Keratinocyte (primary cell): ENCODE measurements around the gene PIK3CA. TPM values are rescaled to one million over a fixed set of nuclear protein-coding genes. Genes with fewer than 3 reads are reported as not detected.

Source experiments
- DNase-seq: peaks from one replicate; pipeline ENCODE4 v3.0.0-alpha.2; 2011; ENCODE audit warnings: low read depth, missing footprints, low spot score
- FAIRE-seq: peaks from 2 replicates; lab custom pipeline; 2011; peaks lifted over from hg19 to GRCh38; lab: Jason Lieb, UNC
- H2AFZ ChIP-seq: 2 replicates; pipeline ENCODE4 v1.6.0; 2012; ENCODE audit warnings: low read length, control low read depth, inconsistent platforms; ENCODE audit not compliant: control insufficient read depth
- H3K27ac ChIP-seq: 2 replicates; pipeline ENCODE4 v1.5.1; 2011; ENCODE audit warnings: low read length; ENCODE audit not compliant: control insufficient read depth, insufficient read depth
- H3K27me3 ChIP-seq: 3 replicates; pipeline ENCODE4 v1.6.0; 2011; ENCODE audit warnings: low read length; ENCODE audit not compliant: control insufficient read depth, insufficient read depth; ENCODE audit errors: extremely low read depth
- H3K36me3 ChIP-seq, 2 experiments: 2 replicates in 1 of 2; 3 replicates in 1 of 2; pipeline ENCODE4 v1.5.1; 2011; ENCODE audit warnings: low read length in 2 of 2, mild to moderate bottlenecking in 1 of 2; ENCODE audit not compliant: control insufficient read depth in 2 of 2, insufficient read depth in 2 of 2; ENCODE audit errors: extremely low read depth in 1 of 2
- H3K4me1 ChIP-seq: 3 replicates; pipeline ENCODE4 v1.5.1; 2011; ENCODE audit warnings: low read length; ENCODE audit not compliant: control insufficient read depth, insufficient read depth; ENCODE audit errors: extremely low read depth
- H3K4me2 ChIP-seq: 3 replicates; pipeline ENCODE4 v1.6.0; 2011; ENCODE audit warnings: low read depth, low read length; ENCODE audit not compliant: control insufficient read depth, insufficient read depth; ENCODE audit errors: extremely low read depth
- H3K4me3 ChIP-seq, 3 experiments: fragments of 200-600 bp in 1 of 3; sonication (generic) in 1 of 3; 2 replicates in 2 of 3; 3 replicates in 1 of 3; pipeline ENCODE4 v1.5.1; 2011 to 2016; ENCODE audit warnings: low read length in 3 of 3, mild to moderate bottlenecking in 3 of 3, control low read depth in 2 of 3, inconsistent platforms in 1 of 3, low read depth in 1 of 3, mixed read lengths in 1 of 3, mixed run types in 1 of 3, moderate library complexity in 1 of 3; ENCODE audit not compliant: control insufficient read depth in 2 of 3, insufficient read depth in 2 of 3; ENCODE audit errors: extremely low read depth in 1 of 3
- H3K79me2 ChIP-seq: 2 replicates; pipeline ENCODE4 v1.6.0; 2012; ENCODE audit warnings: low read length; ENCODE audit not compliant: control insufficient read depth, insufficient read depth
- H3K9ac ChIP-seq: 3 replicates; pipeline ENCODE4 v1.6.0; 2011; ENCODE audit warnings: low read length; ENCODE audit not compliant: control insufficient read depth, insufficient read depth; ENCODE audit errors: extremely low read depth
- H3K9me1 ChIP-seq: 3 replicates; pipeline ENCODE4 v1.6.0; 2011; ENCODE audit warnings: low read length; ENCODE audit not compliant: control insufficient read depth, insufficient read depth; ENCODE audit errors: extremely low read depth
- H3K9me3 ChIP-seq: 2 replicates; pipeline ENCODE4 v1.5.1; 2012; ENCODE audit warnings: low read depth, low read length; ENCODE audit not compliant: control insufficient read depth
- H4K20me1 ChIP-seq: 3 replicates; pipeline ENCODE4 v1.6.0; 2011; ENCODE audit warnings: low read length; ENCODE audit not compliant: control insufficient read depth, insufficient read depth; ENCODE audit errors: extremely low read depth
- CTCF ChIP-seq, 3 experiments: IDR thresholded peaks in 1 of 3; conservative IDR thresholded peaks in 1 of 3; optimal IDR thresholded peaks in 1 of 3; 2 replicates in 2 of 3; 3 replicates in 1 of 3; pipeline versions ENCODE3 to v1.5.1; 2011; ENCODE audit warnings: low read length in 3 of 3, mild to moderate bottlenecking in 3 of 3, moderate library complexity in 2 of 3, control low read depth in 1 of 3, inconsistent platforms in 1 of 3; ENCODE audit not compliant: insufficient read depth in 2 of 3; ENCODE audit errors: extremely low read depth in 1 of 3
- EZH2 ChIP-seq: IDR thresholded peaks from one replicate; pipeline ENCODE4 v1.6.1; 2012; ENCODE audit warnings: inconsistent platforms, mild to moderate bottlenecking, low read length, moderate library complexity
- dilution Hi-C: fragments of 300-500 bp; cut with MboI; formaldehyde crosslinking; loops from one replicate; pipeline ENCODE4 v1.7.0; 2020; ENCODE audit warnings: low sequenced_read_pairs; ENCODE audit not compliant: extremely low pct_ligation_motif_present
- polyA plus RNA-seq, 5 experiments: library from polyadenylated mRNA; depleted of rRNA in 3 of 5; stranded (reverse) in 3 of 5; stranded (forward) in 1 of 5; unstranded in 1 of 5; fragments of >200 nt; gene quantifications; 1 replicate in 1 of 5; 2 replicates in 3 of 5; 3 replicates in 1 of 5; pipeline versions ENCODE4 v1.2.1 to v1.2.3, GENCODE V29; 2011 to 2012; ENCODE audit warnings: missing spikeins in 2 of 5, low read depth in 1 of 5, low replicate concordance in 1 of 5

Gene PIK3CA
- polyA plus RNA-seq, 1 donor (not counting 4 experiments of a cell fraction or from before 2014, with no cell fraction given) = 12.0 TPM

DNA sequence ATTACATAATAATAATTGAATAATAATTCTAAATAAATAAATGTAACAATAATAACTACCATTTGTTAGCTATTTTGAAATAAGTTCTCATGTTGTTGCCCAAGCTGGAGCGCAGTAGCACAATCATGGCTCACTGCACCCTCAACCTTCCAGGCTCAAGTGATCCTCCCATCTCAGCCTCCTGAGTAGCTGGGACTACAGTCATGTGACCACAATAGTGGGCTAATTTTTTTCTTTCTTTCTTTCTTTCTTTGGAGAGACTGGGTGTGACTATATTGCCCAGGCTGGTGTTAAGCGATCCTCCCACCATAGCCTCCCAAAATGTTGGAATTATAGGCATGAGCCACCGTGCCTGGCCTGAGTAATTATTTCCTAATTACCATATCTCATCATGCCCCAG, 133.7 kb downstream of the PIK3CA start:
- Histone ChIP-seq H3K4me1 (no peaks in the 10 kb centered on the region), H3K9me3 (no peaks in the 10 kb centered on the region), H3K27me3 (no peaks in the 10 kb centered on the region), H3K4me2 (no peak overlapping the region), H3K79me2 (no peaks in the 10 kb centered on the region), H3K9ac (no peak overlapping the region), H2AFZ (no peak overlapping the region), H3K9me1 (no peaks in the 10 kb centered on the region), H3K27ac (no peak overlapping the region), H4K20me1 (no peaks in the 10 kb centered on the region), H3K36me3 (no peaks in the 10 kb centered on the region), H3K4me3 (no peak overlapping the region)
- dilution Hi-C loops = no loop called here
- no peak for DNase-seq
- no peak for TF ChIP-seq EZH2
- TF ChIP-seq CTCF (optimal IDR thresholded peaks at IDR 0.05 in 1 of 3, IDR thresholded peaks at IDR 0.05 in 1 of 3, conservative IDR thresholded peaks at IDR 0.05 in 1 of 3; ENCODE audit: extremely low read depth in 1 of 3, insufficient read depth in 2 of 3, low read length in 3 of 3) = no peak
- FAIRE-seq = no peak

DNA sequence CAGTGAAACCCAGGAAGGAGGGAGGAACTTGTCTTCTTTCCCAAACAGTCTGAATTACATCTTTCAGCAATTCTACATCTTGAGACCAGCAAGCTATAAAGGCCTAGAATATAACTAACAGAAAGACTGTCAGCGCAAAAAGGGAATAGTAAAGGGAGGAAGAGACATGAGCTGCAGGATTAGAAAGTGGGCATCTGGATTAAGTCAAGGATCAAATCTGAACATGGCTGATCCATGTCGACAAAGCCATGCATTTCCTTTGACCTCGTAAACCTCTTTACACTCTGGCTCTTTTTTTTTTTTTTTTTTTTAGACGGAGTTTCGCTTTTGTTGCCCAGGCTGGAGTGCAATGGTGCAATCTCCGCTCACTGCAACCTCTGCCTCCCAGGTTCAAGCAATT, 138.2 kb downstream of the PIK3CA start:
- TF ChIP-seq EZH2 (no peak), CTCF (optimal IDR thresholded peaks at IDR 0.05 in 1 of 3, IDR thresholded peaks at IDR 0.05 in 1 of 3, conservative IDR thresholded peaks at IDR 0.05 in 1 of 3; ENCODE audit: extremely low read depth in 1 of 3, insufficient read depth in 2 of 3, low read length in 3 of 3) (no peak)
- H3K4me2 ChIP-seq = no peak overlapping the region
- H3K27ac ChIP-seq = no peak overlapping the region
- DNase-seq = no peak
- no peaks in the 10 kb centered on the region for H3K9me1 ChIP-seq
- FAIRE-seq = no peak
- no peaks in the 10 kb centered on the region for H3K9me3 ChIP-seq
- no peaks in the 10 kb centered on the region for H4K20me1 ChIP-seq
- no peak overlapping the region for H2AFZ ChIP-seq
- no peaks in the 10 kb centered on the region for H3K27me3 ChIP-seq
- no peaks in the 10 kb centered on the region for H3K4me1 ChIP-seq
- no peaks in the 10 kb centered on the region for H3K36me3 ChIP-seq
- no peak overlapping the region for H3K9ac ChIP-seq
- H3K4me3 ChIP-seq = no peak overlapping the region
- H3K79me2 ChIP-seq = no peaks in the 10 kb centered on the region
- dilution Hi-C loops = no loop called here
